Hepatocyte (in vitro differentiated cells): ENCODE data around the gene DAAM2.

Source experiments
- EZH2 ChIP-seq: fragments of 200-600 bp; sonication (generic); IDR thresholded peaks from 2 replicates; pipeline ENCODE4 v1.6.1; 2016; ENCODE audit warnings: antibody characterized with exemption, mild to moderate bottlenecking, borderline replicate concordance
- EZH2phosphoT487 ChIP-seq: fragments of 200-600 bp; sonication (generic); IDR thresholded peaks from one replicate; pipeline ENCODE4 v1.6.1; 2018; ENCODE audit warnings: antibody characterized with exemption, mild to moderate bottlenecking, low read depth, moderate library complexity; ENCODE audit not compliant: unreplicated experiment, severe bottlenecking
- TF ChIP-seq, protein P1 (sequence below): fragments of 200-600 bp; sonication (generic); IDR thresholded peaks from 2 replicates; pipeline ENCODE4 v1.5.1; 2016; ENCODE audit warnings: antibody characterized with exemption, mild to moderate bottlenecking; ENCODE audit not compliant: poor library complexity

GRCh38 chr6:39881851-39882530, 89.8 kb downstream of the DAAM2 start:
- TF ChIP-seq, protein P1, sequence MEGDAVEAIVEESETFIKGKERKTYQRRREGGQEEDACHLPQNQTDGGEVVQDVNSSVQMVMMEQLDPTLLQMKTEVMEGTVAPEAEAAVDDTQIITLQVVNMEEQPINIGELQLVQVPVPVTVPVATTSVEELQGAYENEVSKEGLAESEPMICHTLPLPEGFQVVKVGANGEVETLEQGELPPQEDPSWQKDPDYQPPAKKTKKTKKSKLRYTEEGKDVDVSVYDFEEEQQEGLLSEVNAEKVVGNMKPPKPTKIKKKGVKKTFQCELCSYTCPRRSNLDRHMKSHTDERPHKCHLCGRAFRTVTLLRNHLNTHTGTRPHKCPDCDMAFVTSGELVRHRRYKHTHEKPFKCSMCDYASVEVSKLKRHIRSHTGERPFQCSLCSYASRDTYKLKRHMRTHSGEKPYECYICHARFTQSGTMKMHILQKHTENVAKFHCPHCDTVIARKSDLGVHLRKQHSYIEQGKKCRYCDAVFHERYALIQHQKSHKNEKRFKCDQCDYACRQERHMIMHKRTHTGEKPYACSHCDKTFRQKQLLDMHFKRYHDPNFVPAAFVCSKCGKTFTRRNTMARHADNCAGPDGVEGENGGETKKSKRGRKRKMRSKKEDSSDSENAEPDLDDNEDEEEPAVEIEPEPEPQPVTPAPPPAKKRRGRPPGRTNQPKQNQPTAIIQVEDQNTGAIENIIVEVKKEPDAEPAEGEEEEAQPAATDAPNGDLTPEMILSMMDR = no peak
- no peak for TF ChIP-seq EZH2phosphoT487
- TF ChIP-seq EZH2 = no peak
